H1 (cell line): Measurements from ENCODE around the gene RAD51C. TPM values are rescaled to one million over a fixed set of nuclear protein-coding genes. Genes with fewer than 3 reads are reported as not detected.
A peak's percentile ranks its signal among the peaks of the same experiment; 100 is the strongest.

ENCODE experiments used
- CBX5 ChIP-seq: fragments of 300-800, 300-1000 bp; sonication (generic); IDR thresholded peaks from 2 replicates; pipeline ENCODE4 v1.7.1; 2016; ENCODE audit warnings: antibody characterized with exemption, low read length, low read depth
- CBX8 ChIP-seq: fragments of 300-800, 300-1000 bp; sonication (generic); IDR thresholded peaks from 2 replicates; pipeline ENCODE4 v1.7.1; 2016; ENCODE audit warnings: low read depth, low read length, borderline replicate concordance
- CHD1 ChIP-seq: IDR thresholded peaks from 2 replicates; pipeline ENCODE4 v1.6.1; 2012; ENCODE audit warnings: low read depth, low read length, improper control_type of control experiment
- CHD2 ChIP-seq: IDR thresholded peaks from 2 replicates; pipeline ENCODE4 v1.6.1; 2012; ENCODE audit warnings: low read length, improper control_type of control experiment
- NRF1 ChIP-seq: IDR thresholded peaks from 2 replicates; pipeline ENCODE4 v1.6.1; 2011; ENCODE audit warnings: mild to moderate bottlenecking, low read depth, low read length, improper control_type of control experiment
- RAD21 ChIP-seq, 2 experiments: IDR thresholded peaks in 1 of 2; conservative IDR thresholded peaks in 1 of 2; 2 replicates each; pipeline ENCODE4 v1.6.1; 2011; ENCODE audit warnings: low read depth in 2 of 2, low read length in 2 of 2, improper control_type of control experiment in 1 of 2, inconsistent platforms in 1 of 2, mild to moderate bottlenecking in 1 of 2, moderate library complexity in 1 of 2
- SAP30 ChIP-seq: fragments of 300-600 bp; sonication (generic); IDR thresholded peaks from 2 replicates; pipeline ENCODE4 v1.7.1; 2012; ENCODE audit warnings: low read length, moderate library complexity, mild to moderate bottlenecking, inconsistent platforms; ENCODE audit not compliant: insufficient read depth, insufficient replicate concordance
- YY1 ChIP-seq: IDR thresholded peaks from 2 replicates; pipeline ENCODE4 v1.6.1; 2011; ENCODE audit warnings: low read depth, mild to moderate bottlenecking, low read length
- polyA plus RNA-seq, 7 experiments: library from polyadenylated mRNA; depleted of rRNA in 3 of 7; stranded (reverse) in 5 of 7; unstranded in 2 of 7; fragments of >200 nt in 5 of 7; fragments of 200-250 nt in 2 of 7; gene quantifications; 1 replicate in 5 of 7; 2 replicates in 1 of 7; 4 replicates in 1 of 7; pipeline versions ENCODE4 v1.2.1 to v1.2.3, GENCODE V29; 2011 to 2013; ENCODE audit warnings: missing spikeins in 2 of 7, mixed read lengths in 2 of 7
- total RNA-seq: library from RNA; stranded (reverse); fragmentation: NEBNext Ultra II Directional; extraction: Animal tissue kit (Norgen Biotek cat#: 25700); gene quantifications from 2 replicates; pipeline ENCODE4 v1.2.1, GENCODE V29; 2021
- TF ChIP-seq, protein P1 (sequence below): fragments of 300-600 bp; sonication (generic); IDR thresholded peaks from 2 replicates; pipeline ENCODE4 v1.7.1; 2012; ENCODE audit warnings: low read length, moderate library complexity, mild to moderate bottlenecking, inconsistent platforms; ENCODE audit not compliant: insufficient replicate concordance

The RAD51C gene
- total and polyA plus RNA-seq, 2 of the 8 experiments (the other 6 are each of a cell fraction or from before 2014, with no cell fraction given): 10.4 to 21.7 TPM

DNA sequence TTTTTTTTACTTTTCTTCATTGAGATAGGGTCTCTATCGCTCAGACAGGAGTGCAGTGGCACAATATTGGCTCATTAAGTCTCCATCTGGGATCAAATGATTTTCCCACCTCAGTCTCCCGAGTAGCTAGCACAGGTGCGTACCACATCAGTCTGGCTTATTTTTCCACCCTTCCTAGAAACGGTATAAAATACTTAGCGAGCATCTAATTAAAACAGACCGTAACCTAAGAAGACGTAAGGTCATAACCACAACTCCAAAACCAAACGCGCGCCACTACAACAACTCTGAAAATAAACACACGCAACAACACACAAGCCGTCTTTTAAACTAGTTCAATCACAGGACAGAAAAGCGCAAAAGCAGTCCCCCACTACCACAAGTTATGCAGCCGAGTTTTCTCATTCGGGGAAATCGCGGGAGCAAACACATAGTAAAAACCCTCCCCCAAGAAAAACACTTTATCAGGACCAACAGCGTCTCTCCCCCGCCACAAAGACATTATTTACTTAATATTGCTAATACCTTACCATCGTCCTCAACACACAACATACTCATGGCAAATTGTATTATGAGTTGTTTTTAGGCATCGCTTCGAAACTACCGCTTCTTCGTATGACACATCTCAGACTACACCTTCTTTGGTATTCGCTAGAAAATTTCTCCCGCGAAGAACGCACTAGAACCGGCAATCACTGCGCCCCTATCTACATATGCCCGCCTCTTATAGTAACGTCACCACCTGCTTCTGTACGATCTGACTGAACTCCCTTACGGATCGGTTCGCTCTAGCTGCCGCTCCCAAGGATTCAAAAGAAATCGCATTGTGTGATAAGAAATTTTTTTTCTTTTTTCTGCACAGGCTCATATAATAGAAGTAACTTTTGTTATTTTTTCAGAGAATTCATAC, 33.3 kb upstream of the RAD51C start (continued):
- TF ChIP-seq NRF1 (0 out of 2 replicates have a peak, but pooled peaks have one; percentile 14), CHD1 (no peak), YY1 (no peak), CBX5 (no peak), CHD2 (0 out of 2 replicates have a peak, but pooled peaks have one; percentile 70), RAD21 (IDR thresholded peaks at IDR 0.05 in 1 of 2, conservative IDR thresholded peaks at IDR 0.05 in 1 of 2; ENCODE audit: low read depth in 2 of 2, low read length in 2 of 2) (peak in 1 of 2 experiments; percentile 16; a peak in 1 of 4 replicates), SAP30 (no peak), CBX8 (no peak)
- TF ChIP-seq, protein P1, sequence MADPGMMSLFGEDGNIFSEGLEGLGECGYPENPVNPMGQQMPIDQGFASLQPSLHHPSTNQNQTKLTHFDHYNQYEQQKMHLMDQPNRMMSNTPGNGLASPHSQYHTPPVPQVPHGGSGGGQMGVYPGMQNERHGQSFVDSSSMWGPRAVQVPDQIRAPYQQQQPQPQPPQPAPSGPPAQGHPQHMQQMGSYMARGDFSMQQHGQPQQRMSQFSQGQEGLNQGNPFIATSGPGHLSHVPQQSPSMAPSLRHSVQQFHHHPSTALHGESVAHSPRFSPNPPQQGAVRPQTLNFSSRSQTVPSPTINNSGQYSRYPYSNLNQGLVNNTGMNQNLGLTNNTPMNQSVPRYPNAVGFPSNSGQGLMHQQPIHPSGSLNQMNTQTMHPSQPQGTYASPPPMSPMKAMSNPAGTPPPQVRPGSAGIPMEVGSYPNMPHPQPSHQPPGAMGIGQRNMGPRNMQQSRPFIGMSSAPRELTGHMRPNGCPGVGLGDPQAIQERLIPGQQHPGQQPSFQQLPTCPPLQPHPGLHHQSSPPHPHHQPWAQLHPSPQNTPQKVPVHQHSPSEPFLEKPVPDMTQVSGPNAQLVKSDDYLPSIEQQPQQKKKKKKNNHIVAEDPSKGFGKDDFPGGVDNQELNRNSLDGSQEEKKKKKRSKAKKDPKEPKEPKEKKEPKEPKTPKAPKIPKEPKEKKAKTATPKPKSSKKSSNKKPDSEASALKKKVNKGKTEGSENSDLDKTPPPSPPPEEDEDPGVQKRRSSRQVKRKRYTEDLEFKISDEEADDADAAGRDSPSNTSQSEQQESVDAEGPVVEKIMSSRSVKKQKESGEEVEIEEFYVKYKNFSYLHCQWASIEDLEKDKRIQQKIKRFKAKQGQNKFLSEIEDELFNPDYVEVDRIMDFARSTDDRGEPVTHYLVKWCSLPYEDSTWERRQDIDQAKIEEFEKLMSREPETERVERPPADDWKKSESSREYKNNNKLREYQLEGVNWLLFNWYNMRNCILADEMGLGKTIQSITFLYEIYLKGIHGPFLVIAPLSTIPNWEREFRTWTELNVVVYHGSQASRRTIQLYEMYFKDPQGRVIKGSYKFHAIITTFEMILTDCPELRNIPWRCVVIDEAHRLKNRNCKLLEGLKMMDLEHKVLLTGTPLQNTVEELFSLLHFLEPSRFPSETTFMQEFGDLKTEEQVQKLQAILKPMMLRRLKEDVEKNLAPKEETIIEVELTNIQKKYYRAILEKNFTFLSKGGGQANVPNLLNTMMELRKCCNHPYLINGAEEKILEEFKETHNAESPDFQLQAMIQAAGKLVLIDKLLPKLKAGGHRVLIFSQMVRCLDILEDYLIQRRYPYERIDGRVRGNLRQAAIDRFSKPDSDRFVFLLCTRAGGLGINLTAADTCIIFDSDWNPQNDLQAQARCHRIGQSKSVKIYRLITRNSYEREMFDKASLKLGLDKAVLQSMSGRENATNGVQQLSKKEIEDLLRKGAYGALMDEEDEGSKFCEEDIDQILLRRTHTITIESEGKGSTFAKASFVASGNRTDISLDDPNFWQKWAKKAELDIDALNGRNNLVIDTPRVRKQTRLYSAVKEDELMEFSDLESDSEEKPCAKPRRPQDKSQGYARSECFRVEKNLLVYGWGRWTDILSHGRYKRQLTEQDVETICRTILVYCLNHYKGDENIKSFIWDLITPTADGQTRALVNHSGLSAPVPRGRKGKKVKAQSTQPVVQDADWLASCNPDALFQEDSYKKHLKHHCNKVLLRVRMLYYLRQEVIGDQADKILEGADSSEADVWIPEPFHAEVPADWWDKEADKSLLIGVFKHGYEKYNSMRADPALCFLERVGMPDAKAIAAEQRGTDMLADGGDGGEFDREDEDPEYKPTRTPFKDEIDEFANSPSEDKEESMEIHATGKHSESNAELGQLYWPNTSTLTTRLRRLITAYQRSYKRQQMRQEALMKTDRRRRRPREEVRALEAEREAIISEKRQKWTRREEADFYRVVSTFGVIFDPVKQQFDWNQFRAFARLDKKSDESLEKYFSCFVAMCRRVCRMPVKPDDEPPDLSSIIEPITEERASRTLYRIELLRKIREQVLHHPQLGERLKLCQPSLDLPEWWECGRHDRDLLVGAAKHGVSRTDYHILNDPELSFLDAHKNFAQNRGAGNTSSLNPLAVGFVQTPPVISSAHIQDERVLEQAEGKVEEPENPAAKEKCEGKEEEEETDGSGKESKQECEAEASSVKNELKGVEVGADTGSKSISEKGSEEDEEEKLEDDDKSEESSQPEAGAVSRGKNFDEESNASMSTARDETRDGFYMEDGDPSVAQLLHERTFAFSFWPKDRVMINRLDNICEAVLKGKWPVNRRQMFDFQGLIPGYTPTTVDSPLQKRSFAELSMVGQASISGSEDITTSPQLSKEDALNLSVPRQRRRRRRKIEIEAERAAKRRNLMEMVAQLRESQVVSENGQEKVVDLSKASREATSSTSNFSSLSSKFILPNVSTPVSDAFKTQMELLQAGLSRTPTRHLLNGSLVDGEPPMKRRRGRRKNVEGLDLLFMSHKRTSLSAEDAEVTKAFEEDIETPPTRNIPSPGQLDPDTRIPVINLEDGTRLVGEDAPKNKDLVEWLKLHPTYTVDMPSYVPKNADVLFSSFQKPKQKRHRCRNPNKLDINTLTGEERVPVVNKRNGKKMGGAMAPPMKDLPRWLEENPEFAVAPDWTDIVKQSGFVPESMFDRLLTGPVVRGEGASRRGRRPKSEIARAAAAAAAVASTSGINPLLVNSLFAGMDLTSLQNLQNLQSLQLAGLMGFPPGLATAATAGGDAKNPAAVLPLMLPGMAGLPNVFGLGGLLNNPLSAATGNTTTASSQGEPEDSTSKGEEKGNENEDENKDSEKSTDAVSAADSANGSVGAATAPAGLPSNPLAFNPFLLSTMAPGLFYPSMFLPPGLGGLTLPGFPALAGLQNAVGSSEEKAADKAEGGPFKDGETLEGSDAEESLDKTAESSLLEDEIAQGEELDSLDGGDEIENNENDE: peak; percentile 46
